Measurements from ENCODE around the gene RAC3. TPM values are rescaled to one million over a fixed set of nuclear protein-coding genes. Genes with fewer than 3 reads are reported as not detected.

RAC3 gene
- total RNA-seq, 1 donor: 18.9 TPM

GRCh38 chr17:82053556-82054263 lies 22.2 kb downstream of the RAC3 start:
- DNase-seq (ENCODE audit: low read depth in 2 of 3, low spot score in 2 of 3): no peak

DNA sequence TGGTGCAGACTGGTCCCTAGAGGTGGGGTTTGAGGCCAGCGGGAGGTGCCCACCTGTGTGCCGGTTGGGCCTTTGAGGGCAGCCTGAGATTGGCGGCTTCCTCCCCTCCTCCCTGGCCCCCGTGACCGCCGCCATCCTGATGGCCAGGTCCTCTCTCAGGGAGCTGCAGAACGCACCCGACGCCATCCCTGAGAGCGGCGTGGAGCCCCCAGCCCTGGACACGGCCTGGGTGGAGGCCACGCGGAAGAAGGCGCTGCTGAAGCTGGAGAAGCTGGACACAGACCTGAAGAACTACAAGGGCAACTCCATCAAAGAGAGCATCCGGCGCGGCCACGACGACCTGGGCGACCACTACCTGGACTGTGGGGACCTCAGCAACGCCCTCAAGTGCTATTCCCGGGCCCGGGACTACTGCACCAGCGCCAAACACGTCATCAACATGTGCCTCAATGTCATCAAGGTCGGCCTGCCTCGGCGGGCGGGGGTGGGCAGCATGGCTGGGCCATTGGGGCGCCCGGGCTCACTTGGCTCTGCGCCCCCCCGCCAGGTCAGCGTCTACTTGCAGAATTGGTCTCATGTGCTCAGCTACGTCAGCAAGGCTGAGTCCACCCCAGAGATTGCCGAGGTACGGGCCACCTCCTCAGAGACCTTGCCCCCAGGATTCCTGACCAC lies 23.0 kb downstream of the RAC3 start:
- DNase-seq (ENCODE audit: low read depth in 2 of 3, low spot score in 2 of 3): no peak

DNA sequence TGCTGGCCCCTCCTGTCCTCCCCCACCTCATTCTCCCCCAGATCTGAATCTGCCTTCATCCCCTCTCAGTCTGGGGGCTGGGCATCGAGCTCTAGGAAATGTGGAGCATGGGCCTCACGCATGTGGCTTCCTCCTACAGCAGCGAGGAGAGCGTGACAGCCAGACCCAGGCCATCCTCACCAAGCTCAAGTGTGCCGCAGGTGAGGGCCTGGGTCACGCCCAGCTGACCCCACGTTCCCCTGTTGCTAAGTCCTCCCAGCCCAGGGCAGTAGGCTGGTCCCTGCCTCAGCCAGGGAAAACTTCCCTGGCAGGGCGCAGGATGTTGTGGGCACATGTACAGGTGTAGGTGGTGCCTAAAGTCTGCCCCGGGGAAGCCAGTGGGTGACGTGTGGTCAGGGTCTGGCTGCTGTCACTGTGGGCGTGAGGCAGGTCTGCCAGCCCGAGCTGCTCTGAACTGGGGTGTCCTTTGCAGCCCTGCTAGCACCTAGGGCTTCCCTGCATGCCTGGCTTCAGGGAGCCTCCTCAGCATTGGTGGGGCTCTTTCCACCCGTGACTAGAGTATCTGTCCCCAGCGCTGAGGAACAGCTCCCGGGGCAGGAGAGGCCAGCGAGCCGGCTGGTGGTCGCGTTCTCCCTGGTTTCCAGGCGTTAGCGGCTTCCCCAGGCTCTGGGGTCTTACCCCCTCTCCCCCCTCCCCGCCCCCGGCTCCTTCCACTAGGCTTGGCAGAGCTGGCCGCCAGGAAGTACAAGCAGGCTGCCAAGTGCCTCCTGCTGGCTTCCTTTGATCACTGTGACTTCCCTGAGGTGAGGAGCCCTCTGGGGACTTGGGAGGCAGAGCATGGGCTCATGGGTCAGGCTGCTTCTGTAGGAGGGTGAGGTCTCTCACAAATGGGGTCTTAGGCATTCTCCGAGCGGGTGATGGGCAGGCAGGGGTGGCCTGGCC lies 23.8 kb downstream of the RAC3 start:
- DNase-seq (ENCODE audit: low read depth in 2 of 3, low spot score in 2 of 3): no peak

- no peak for DNase-seq (ENCODE audit: low read depth in 2 of 3, low spot score in 2 of 3)
Observed at GRCh38 chr17:82055965-82056728, 24.7 kb downstream of the RAC3 start.

GRCh38 chr17:82056729-82057621 lies 25.5 kb downstream of the RAC3 start:
- no peak for DNase-seq (ENCODE audit: low read depth in 2 of 3, low spot score in 2 of 3)

DNA sequence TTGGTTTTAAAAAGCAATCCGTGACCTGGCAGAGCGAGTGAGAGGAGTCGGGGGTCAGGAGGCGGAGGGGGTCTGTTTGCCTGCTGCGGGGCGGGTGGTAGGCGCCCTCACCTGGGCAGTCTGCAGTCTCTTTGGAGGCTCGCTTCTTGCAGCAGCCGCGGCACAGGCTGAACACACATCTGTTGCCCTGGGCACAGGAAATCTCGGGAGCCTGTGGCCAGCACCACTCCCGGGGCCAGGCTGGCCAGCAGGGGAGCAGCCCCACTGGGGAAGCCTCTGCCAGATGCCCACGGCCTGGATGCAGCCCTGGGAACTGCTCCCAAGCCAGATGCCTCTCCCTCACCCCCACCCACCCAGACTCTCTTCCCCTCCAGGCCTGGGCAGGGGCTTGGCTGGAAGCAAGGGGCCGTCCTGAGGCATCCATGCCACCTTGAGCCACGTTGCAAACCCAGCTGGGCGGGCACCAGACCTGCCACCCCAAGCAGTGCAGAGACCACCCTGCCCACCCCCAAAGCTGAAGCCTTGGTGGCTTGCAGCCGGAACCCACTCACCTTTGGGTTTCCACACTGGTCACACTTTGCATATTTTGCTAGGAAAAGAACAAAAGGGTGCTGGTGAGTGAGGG lies 26.9 kb downstream of the RAC3 start:
- no peak for DNase-seq (ENCODE audit: low read depth in 2 of 3, low spot score in 2 of 3)

GRCh38 chr17:82058855-82059249 lies 27.4 kb downstream of the RAC3 start:
- no peak for DNase-seq (ENCODE audit: low read depth in 2 of 3, low spot score in 2 of 3)

DNA sequence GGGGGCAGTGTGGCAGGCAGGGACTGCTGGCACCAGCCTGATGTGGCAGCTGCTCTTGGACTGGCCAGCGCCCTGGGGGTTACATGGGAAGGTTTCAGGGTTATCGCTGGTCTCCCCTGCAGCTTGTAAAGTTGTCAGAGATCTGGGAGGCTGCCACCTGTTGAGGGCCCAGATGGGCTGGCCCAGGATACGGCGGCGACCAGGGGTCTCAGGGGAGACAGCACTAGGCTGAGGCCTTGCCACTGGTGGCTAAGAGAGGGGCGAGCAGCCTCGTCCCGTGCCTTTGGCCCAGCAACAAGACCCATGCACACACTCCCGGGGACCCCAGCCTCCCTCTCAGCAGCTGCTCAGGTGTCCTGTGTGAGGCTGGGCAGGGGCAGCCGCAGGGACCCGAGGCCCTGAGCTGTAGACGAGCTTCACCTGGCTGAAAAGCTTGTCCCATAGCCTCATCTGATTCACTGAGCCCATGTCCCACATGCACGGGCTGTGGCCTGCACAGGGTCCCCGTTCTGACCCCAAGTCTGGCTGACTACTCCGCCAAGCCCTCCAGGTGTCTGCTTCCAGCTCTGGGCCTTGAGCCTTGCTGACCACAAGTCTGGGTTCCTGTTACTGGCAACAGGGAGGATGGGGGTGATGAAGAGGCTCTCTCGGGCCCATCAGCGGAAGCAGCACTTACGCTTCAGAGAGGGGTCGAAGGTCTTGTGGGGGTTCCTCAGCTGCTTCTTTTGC lies 28.0 kb downstream of the RAC3 start:
- no peak for DNase-seq (ENCODE audit: low read depth in 2 of 3, low spot score in 2 of 3)

DNA sequence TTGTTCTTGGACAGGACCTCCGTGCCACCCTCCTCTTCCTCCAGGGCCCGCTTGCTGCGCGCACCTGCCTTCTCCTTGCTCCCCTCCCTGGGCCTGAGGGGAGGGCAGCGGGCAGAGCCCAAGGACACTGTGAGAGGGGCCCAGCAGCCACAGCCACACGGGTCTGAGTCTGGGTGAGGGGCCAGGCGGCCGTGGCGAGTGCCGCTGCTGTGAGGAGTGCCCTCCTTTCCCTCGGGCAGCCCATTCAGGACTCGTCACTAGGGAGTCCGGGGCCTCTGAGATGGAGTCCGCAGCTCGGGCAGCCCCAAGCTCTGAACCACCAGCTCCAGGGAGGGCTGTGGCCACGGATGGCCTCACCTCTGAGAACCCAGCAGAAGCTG lies 28.5 kb downstream of the RAC3 start:
- no peak for DNase-seq (ENCODE audit: low read depth in 2 of 3, low spot score in 2 of 3)

DNA sequence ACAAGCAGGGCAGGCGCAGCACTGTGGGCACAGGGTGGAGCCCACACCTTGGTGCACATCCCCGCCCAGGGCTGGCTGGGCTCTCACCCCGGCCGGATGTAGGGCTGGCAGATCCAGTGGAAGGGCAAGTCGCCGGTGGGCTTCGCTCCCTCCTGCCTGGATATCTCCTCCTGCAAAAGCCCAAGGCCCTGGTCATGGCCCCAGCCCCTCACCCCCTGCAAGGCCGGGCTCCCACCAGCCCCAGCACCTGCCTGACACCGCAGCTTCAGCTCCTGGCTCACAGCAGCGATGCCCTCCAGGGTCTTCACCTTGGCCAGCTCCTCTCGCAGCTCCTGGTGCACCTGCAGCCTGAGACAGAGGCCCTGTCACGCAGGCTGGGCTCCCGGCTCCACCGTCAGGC lies 29.1 kb downstream of the RAC3 start:
- DNase-seq (ENCODE audit: low read depth in 2 of 3, low spot score in 2 of 3): no peak

DNA sequence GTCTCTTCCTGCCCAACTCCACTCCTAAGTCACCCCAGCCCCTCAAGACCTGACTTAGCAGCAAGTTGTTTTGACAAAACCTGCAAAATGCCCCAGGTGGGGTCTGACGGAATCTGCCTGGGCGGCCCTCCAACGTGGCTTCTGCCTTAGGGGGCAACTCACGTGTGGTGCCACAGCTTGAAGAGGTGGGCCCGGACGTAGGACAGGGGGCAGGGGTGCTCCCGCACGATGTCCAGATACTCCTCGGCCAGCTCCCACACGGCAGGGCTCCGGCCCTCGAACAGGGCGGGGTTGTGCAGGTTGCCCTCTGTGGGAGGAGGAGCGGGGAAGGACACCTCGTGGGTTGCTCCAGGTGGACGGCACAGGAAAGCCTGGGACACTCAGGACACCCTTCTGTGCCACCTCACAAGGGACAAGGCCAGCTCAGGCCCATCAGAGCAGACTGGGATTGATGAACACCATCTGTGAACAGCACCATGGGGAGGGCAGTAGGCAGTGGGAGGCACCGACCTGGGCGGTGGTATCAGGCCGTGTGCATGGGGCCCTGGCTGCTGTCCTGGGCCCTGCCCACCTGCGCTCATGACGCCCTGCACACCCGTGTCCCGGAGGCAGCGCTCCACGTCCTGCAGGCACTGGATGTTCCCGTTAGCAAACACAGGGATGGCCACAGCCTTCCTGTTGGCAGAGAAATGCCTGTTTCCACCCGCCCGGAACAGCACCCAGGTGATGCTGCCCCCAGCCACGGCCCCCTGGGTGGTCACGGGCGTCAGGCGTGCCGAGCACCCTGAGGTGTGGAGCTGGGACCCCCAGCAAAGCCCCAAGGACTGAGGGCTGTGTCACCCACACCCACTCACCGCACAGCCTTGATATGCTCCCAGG lies 29.8 kb downstream of the RAC3 start:
- no peak for DNase-seq (ENCODE audit: low read depth in 2 of 3, low spot score in 2 of 3)

DNA sequence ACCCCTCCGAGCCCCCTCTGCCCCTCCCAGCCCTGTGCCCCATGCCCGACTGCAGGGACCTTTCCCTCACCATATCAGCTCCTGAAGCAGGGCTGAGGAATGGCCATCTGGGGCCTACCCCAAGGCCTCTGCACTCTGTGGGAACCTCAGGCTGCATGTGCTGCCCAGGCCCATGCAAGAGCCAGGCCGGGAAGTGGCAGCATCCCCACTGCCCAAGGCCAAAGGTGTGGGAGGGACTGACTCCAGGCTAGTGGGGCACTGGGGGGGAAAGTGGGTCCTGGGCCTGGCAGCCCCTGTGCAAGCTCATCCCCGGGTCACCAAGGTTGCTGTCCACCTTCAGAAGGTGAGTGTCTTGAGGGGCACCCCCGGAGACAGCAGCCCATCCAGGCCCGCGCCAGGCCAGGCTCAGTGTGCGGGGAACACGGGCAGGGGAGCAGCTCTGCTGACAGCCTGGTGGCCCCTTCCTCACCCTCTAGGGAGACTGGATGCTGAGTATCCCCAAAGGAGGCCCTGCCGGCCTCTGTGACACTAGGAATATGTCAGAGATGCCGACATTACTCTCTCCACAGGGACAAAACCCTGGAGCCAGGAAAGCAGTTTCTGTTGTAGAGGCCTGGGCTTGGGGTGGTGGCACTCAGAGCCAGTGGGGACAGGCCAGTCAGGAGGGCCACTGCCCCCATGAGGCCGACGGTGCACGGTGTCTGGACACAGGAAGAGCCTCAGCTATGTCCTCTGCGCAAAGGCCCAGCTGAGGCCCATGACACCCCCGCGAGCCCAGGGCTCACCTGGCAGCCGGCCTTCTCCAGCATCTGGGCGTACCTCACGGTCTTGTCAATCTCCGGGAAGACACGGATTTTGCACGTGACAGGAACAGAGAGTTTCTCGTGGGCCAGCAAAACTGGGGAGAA lies 30.9 kb downstream of the RAC3 start:
- DNase-seq (ENCODE audit: low read depth in 2 of 3, low spot score in 2 of 3): no peak

- no peak for DNase-seq (ENCODE audit: low read depth in 2 of 3, low spot score in 2 of 3)
Observed at GRCh38 chr17:82062984-82063368, 31.5 kb downstream of the RAC3 start.

GRCh38 chr17:82063424-82064415 lies 32.2 kb downstream of the RAC3 start:
- DNase-seq (ENCODE audit: low read depth in 2 of 3, low spot score in 2 of 3): no peak

DNA sequence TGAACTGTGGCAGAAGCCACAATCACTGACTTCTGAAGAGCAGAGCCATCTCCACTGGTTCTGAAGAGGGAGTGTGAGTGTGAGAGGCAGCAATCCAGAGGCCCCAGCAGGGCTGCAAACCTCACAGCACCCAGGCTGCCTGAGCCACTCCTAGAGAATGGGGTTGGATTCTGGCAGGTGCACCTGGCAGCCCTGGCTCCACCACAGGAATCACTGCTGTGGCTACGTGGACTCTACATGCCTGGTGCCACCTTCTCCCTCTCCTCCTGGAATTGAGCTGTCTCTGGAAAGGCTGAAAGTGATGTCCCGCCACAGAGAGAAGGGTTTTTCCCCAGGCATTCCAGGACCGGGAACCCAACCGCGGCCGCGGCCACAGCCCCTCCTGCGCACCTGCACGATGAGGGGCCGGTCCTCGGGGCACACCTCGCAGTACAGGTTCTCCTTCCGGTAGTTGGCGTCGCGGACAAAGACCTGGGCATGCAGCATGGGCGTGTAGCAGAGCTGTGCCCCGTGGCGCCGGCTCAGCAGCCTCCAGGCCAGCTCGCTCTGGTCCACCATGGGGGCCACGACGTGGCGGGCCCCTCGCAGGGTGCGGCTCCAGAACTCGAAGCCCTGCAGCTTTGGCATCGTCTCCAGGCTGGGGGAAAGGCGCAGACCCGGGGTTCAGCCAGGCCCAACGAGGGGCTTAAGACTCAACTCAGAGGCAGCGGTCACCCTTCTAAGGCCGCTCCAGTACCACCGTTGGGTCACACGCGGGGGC lies 33.1 kb downstream of the RAC3 start:
- DNase-seq (ENCODE audit: low read depth in 2 of 3, low spot score in 2 of 3): no peak
